SK-N-SH treated with all-trans-retinoic acid at 6 μM for 48 hours (cell line): ENCODE data around the gene LPP.

ENCODE experiments used
- ATAC-seq: fragments of 200-7000 bp; cut with Tn5 transposase; 3 replicates; pipeline ENCODE4 v1.9.1; 2020; ENCODE audit warnings: mild to moderate bottlenecking, moderate library complexity
- ARNTL ChIP-seq: fragments of 450-650 bp; formaldehyde crosslinking; IDR thresholded peaks from 2 replicates; pipeline ENCODE4 v1.5.0; 2020; ENCODE audit warnings: low read depth, mild to moderate bottlenecking, moderate library complexity, borderline replicate concordance
- BACH2 ChIP-seq: fragments of 250-450 bp; sonication (Bioruptor Pico); IDR thresholded peaks from 2 replicates; pipeline ENCODE4 v1.9.0; 2021; ENCODE audit warnings: mild to moderate bottlenecking, borderline replicate concordance
- CSDC2 ChIP-seq: fragments of 250-450 bp; sonication (Bioruptor Pico); IDR thresholded peaks from 2 replicates; pipeline ENCODE4 v1.5.0; 2020; ENCODE audit warnings: mild to moderate bottlenecking, moderate library complexity
- CSRNP3 ChIP-seq: fragments of 250-450 bp; sonication (Bioruptor Pico); IDR thresholded peaks from 2 replicates; pipeline ENCODE4 v1.5.1; 2021; ENCODE audit warnings: mild to moderate bottlenecking, moderate library complexity
- ESRRG ChIP-seq: fragments of 250-450 bp; sonication (Bioruptor Pico); IDR thresholded peaks from 2 replicates; pipeline ENCODE4 v1.6.1; 2021; ENCODE audit warnings: mild to moderate bottlenecking
- ISL1 ChIP-seq: fragments of 250-450 bp; sonication (Bioruptor Pico); IDR thresholded peaks from 2 replicates; pipeline ENCODE4 v2.1.2; 2022; ENCODE audit warnings: mild to moderate bottlenecking, moderate library complexity
- POU6F1 ChIP-seq: fragments of 250-450 bp; sonication (Bioruptor Pico); IDR thresholded peaks from 2 replicates; pipeline ENCODE4 v1.8.0; 2021; ENCODE audit warnings: low read depth, mild to moderate bottlenecking, moderate library complexity, borderline replicate concordance
- PPARA ChIP-seq: fragments of 250-450 bp; sonication (Bioruptor Pico); IDR thresholded peaks from 2 replicates; pipeline ENCODE4 v1.5.0; 2020; ENCODE audit warnings: mild to moderate bottlenecking, borderline replicate concordance
- RARB ChIP-seq: fragments of 250-450 bp; sonication (Bioruptor Pico); IDR thresholded peaks from 2 replicates; pipeline ENCODE4 v1.8.0; 2021; ENCODE audit warnings: mild to moderate bottlenecking, moderate library complexity
- TOX ChIP-seq: fragments of 250-450 bp; sonication (Bioruptor Pico); IDR thresholded peaks from 2 replicates; pipeline ENCODE4 v1.8.0; 2021; ENCODE audit warnings: mild to moderate bottlenecking, moderate library complexity, borderline replicate concordance
- ZC3H10 ChIP-seq: fragments of 250-450 bp; sonication (Bioruptor Pico); IDR thresholded peaks from 2 replicates; pipeline ENCODE4 v1.5.1; 2021; ENCODE audit warnings: mild to moderate bottlenecking, moderate library complexity
- ZFP3 ChIP-seq: fragments of 250-450 bp; sonication (Bioruptor Pico); IDR thresholded peaks from 2 replicates; pipeline ENCODE4 v1.5.0; 2020; ENCODE audit warnings: mild to moderate bottlenecking, moderate library complexity
- ZFP30 ChIP-seq: fragments of 450-650 bp; formaldehyde crosslinking; IDR thresholded peaks from 2 replicates; pipeline ENCODE4 v1.5.0; 2022; ENCODE audit warnings: mild to moderate bottlenecking, moderate library complexity
- ZNF565 ChIP-seq: fragments of 450-650 bp; formaldehyde crosslinking; conservative IDR thresholded peaks from 2 replicates; pipeline ENCODE4 v1.5.0; 2020; ENCODE audit warnings: low read depth, mild to moderate bottlenecking, moderate library complexity
- ZNF70 ChIP-seq: fragments of 450-650 bp; formaldehyde crosslinking; IDR thresholded peaks from 2 replicates; pipeline ENCODE4 v1.5.0; 2020; ENCODE audit warnings: mild to moderate bottlenecking, moderate library complexity
- ZNF8 ChIP-seq: fragments of 450-650 bp; formaldehyde crosslinking; IDR thresholded peaks from 2 replicates; pipeline ENCODE4 v1.5.0; 2020; ENCODE audit warnings: mild to moderate bottlenecking, moderate library complexity
- TF ChIP-seq, protein P1 (sequence below): fragments of 250-450 bp; sonication (Bioruptor Pico); IDR thresholded peaks from 2 replicates; pipeline ENCODE4 v1.8.0; 2020; ENCODE audit warnings: mild to moderate bottlenecking, moderate library complexity, borderline replicate concordance
- TF ChIP-seq, protein P2 (sequence below): fragments of 250-450 bp; sonication (Bioruptor Pico); IDR thresholded peaks from 2 replicates; pipeline ENCODE4 v1.5.0; 2020; ENCODE audit warnings: mild to moderate bottlenecking, moderate library complexity

Gene LPP

DNA sequence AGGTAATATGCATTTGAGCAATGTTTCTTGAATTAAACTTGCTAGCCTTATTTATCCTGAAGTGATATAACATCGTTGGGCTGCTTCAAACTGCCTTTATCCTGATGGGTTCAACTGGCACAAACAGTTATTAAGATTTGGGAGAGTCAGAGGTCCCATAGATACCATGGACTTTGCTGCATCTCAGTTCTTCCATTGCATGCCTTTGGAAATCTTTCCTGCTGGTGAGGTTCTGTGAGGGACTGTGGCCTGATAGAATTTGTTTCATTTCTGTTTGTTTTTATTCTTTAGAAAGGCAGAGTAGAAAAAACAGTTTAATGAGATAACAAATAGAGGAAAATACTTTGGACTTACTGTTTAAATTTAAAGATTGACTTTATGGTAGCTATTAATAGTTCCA, 508.3 kb downstream of the LPP start:
- no peak for ATAC-seq
- TF ChIP-seq, protein P1, sequence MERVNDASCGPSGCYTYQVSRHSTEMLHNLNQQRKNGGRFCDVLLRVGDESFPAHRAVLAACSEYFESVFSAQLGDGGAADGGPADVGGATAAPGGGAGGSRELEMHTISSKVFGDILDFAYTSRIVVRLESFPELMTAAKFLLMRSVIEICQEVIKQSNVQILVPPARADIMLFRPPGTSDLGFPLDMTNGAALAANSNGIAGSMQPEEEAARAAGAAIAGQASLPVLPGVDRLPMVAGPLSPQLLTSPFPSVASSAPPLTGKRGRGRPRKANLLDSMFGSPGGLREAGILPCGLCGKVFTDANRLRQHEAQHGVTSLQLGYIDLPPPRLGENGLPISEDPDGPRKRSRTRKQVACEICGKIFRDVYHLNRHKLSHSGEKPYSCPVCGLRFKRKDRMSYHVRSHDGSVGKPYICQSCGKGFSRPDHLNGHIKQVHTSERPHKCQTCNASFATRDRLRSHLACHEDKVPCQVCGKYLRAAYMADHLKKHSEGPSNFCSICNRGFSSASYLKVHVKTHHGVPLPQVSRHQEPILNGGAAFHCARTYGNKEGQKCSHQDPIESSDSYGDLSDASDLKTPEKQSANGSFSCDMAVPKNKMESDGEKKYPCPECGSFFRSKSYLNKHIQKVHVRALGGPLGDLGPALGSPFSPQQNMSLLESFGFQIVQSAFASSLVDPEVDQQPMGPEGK (CRISPR knock-in tag): no peak
- no peak for TF ChIP-seq ESRRG (CRISPR knock-in tag)
- no peak for TF ChIP-seq ARNTL (CRISPR knock-in tag)
- no peak for TF ChIP-seq ZNF70 (CRISPR knock-in tag)
- TF ChIP-seq BACH2 (CRISPR knock-in tag): no peak
- TF ChIP-seq ZNF8 (CRISPR knock-in tag): no peak
- no peak for TF ChIP-seq ZFP30 (CRISPR knock-in tag)
- TF ChIP-seq ZNF565 (CRISPR knock-in tag): no peak
- TF ChIP-seq, protein P2, sequence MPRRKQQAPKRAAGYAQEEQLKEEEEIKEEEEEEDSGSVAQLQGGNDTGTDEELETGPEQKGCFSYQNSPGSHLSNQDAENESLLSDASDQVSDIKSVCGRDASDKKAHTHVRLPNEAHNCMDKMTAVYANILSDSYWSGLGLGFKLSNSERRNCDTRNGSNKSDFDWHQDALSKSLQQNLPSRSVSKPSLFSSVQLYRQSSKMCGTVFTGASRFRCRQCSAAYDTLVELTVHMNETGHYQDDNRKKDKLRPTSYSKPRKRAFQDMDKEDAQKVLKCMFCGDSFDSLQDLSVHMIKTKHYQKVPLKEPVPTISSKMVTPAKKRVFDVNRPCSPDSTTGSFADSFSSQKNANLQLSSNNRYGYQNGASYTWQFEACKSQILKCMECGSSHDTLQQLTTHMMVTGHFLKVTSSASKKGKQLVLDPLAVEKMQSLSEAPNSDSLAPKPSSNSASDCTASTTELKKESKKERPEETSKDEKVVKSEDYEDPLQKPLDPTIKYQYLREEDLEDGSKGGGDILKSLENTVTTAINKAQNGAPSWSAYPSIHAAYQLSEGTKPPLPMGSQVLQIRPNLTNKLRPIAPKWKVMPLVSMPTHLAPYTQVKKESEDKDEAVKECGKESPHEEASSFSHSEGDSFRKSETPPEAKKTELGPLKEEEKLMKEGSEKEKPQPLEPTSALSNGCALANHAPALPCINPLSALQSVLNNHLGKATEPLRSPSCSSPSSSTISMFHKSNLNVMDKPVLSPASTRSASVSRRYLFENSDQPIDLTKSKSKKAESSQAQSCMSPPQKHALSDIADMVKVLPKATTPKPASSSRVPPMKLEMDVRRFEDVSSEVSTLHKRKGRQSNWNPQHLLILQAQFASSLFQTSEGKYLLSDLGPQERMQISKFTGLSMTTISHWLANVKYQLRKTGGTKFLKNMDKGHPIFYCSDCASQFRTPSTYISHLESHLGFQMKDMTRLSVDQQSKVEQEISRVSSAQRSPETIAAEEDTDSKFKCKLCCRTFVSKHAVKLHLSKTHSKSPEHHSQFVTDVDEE (CRISPR knock-in tag): no peak
- no peak for TF ChIP-seq CSDC2
- TF ChIP-seq ZC3H10 (CRISPR knock-in tag): no peak
- TF ChIP-seq ISL1 (CRISPR knock-in tag): no peak

- TF ChIP-seq ZC3H10 (CRISPR knock-in tag): no peak
- no peak for TF ChIP-seq POU6F1
- TF ChIP-seq, protein P2 (CRISPR knock-in tag): no peak
- TF ChIP-seq ARNTL (CRISPR knock-in tag): no peak
- no peak for TF ChIP-seq ESRRG (CRISPR knock-in tag)
- no peak for ATAC-seq
Measured at GRCh38 chr3:188662795-188663194, 508.8 kb downstream of the LPP start.

- no peak for ATAC-seq
- TF ChIP-seq ARNTL (CRISPR knock-in tag) (no peak), CSRNP3 (CRISPR knock-in tag) (no peak), ZNF70 (CRISPR knock-in tag) (no peak), ISL1 (CRISPR knock-in tag) (no peak), TOX (CRISPR knock-in tag) (no peak), POU6F1 (no peak), BACH2 (CRISPR knock-in tag) (no peak), ESRRG (CRISPR knock-in tag) (no peak), ZC3H10 (CRISPR knock-in tag) (no peak), RARB (no peak), ZNF565 (CRISPR knock-in tag) (no peak), PPARA (CRISPR knock-in tag) (no peak), ZFP3 (CRISPR knock-in tag) (no peak)
- TF ChIP-seq, protein P2 (CRISPR knock-in tag): no peak
- TF ChIP-seq, protein P1 (CRISPR knock-in tag): no peak
- TF ChIP-seq, all 23 proteins: peak for 0
Measured at GRCh38 chr3:188663839-188664238, 509.9 kb downstream of the LPP start.
